Endodermal cell (in vitro differentiated cells): ENCODE data around the gene HCAR3. TPM values are rescaled to one million over a fixed set of nuclear protein-coding genes. Genes with fewer than 3 reads are reported as not detected.

Source experiments
- DNase-seq: peaks from one replicate; pipeline ENCODE4 v3.0.0-alpha.2; 2017
- H3K27ac ChIP-seq: 2 replicates; pipeline ENCODE4 v1.5.1; 2013; ENCODE audit warnings: mild to moderate bottlenecking, low read depth, low read length, moderate library complexity
- H3K27me3 ChIP-seq: 2 replicates; pipeline ENCODE4 v1.6.1; 2013; ENCODE audit warnings: mild to moderate bottlenecking, low read length, moderate library complexity; ENCODE audit not compliant: insufficient read depth, control insufficient read depth, poor library complexity, severe bottlenecking
- H3K36me3 ChIP-seq: 2 replicates; pipeline ENCODE4 v1.7.0; 2013; ENCODE audit warnings: mild to moderate bottlenecking, low read length, moderate library complexity; ENCODE audit not compliant: control insufficient read depth, insufficient read depth
- H3K4me1 ChIP-seq: one replicate; pipeline ENCODE4 v1.7.0; 2013; ENCODE audit warnings: low read length; ENCODE audit not compliant: control insufficient read depth, insufficient read depth
- H3K4me3 ChIP-seq: 2 replicates; pipeline ENCODE4 v1.5.1; 2013; ENCODE audit warnings: mild to moderate bottlenecking, low read length, moderate library complexity
- H3K9ac ChIP-seq: 2 replicates; pipeline ENCODE4 v1.6.1; 2013; ENCODE audit warnings: mild to moderate bottlenecking, low read length, moderate library complexity; ENCODE audit not compliant: poor library complexity, severe bottlenecking; ENCODE audit errors: extremely low read depth
- H3K9me3 ChIP-seq: 2 replicates; pipeline ENCODE4 v1.6.1; 2013; ENCODE audit warnings: mild to moderate bottlenecking, low read length, moderate library complexity; ENCODE audit not compliant: control insufficient read depth
- H3K27ac Mint-ChIP-seq: 2 replicates; pipeline ENCODE4 v1.8.0; 2020; ENCODE audit warnings: mixed read lengths
- H3K27me3 Mint-ChIP-seq: 2 replicates; pipeline ENCODE4 v1.8.0; 2021; ENCODE audit warnings: mild to moderate bottlenecking, mixed read lengths; ENCODE audit not compliant: insufficient read depth
- H3K36me3 Mint-ChIP-seq: 2 replicates; pipeline ENCODE4 v1.8.0; 2020; ENCODE audit warnings: low read depth, mixed read lengths
- H3K4me1 Mint-ChIP-seq: 2 replicates; pipeline ENCODE4 v1.8.0; 2020; ENCODE audit warnings: mixed read lengths
- H3K4me3 Mint-ChIP-seq: 2 replicates; pipeline ENCODE4 v1.8.0; 2020; ENCODE audit warnings: mild to moderate bottlenecking, moderate library complexity, mixed read lengths
- H3K9me3 Mint-ChIP-seq: 2 replicates; pipeline ENCODE4 v1.8.0; 2020; ENCODE audit warnings: mild to moderate bottlenecking, mixed read lengths
- WGBS, 2 experiments: methylation state at CpG; one replicate each; pipeline versions ENCODE4 v1.1.5 to v1.1.7; 2013; ENCODE audit warnings: missing lambda C conversion rate in 2 of 2, mixed read lengths in 1 of 2; ENCODE audit not compliant: insufficient coverage in 1 of 2, insufficient read length in 1 of 2; 5-methylcytosine and 5-hydroxymethylcytosine counted together
- total RNA-seq, 2 donors: library from RNA; stranded (reverse); fragmentation: NEBNext Ultra II Directional in 1 of 2; extraction: Animal tissue kit (Norgen Biotek cat#: 25700) in 1 of 2; gene quantifications; 2 replicates in 1 of 2; 3 replicates in 1 of 2; pipeline ENCODE4 v1.2.1, GENCODE V29; 2021
- TF ChIP-seq, protein P1 (sequence below): fragments of 200-600 bp; sonication (generic); conservative IDR thresholded peaks from 2 replicates; pipeline ENCODE4 v1.5.0; 2021; ENCODE audit warnings: antibody characterized with exemption, mild to moderate bottlenecking

HCAR3 gene
- total RNA-seq, 2 donors from 2014 or later = not detected

GRCh38 chr12:122730215-122731014, 13.8 kb upstream of the HCAR3 start, which contains the start of gene HCAR1:
Gene HCAR1, minus strand, starts transcription at chr12:122730844. Its CDS starts 505 bp downstream, at chr12:122730339.
- no peak within 1 kb of the TSS for H3K27ac ChIP-seq
- no peaks in the 10 kb centered on the region for H3K36me3 Mint-ChIP-seq
- WGBS, 2 experiments = 91 to 93% methylated on average over 25 to 32 of the region's 32 CpGs
- H3K36me3 ChIP-seq = no peaks in the 10 kb centered on the region
- H3K4me1 Mint-ChIP-seq = peaks cover 29% of the 10 kb centered on the region
- no peaks in the 10 kb centered on the region for H3K27me3 Mint-ChIP-seq
- H3K4me1 ChIP-seq = peaks cover 7% of the 10 kb centered on the region
- H3K4me3 Mint-ChIP-seq = no peak within 1 kb of the TSS
- H3K4me3 ChIP-seq = no peak within 1 kb of the TSS
- no peak within 1 kb of the TSS for H3K9ac ChIP-seq
- DNase-seq = peak; percentile 73
- H3K9me3 ChIP-seq = no peaks in the 10 kb centered on the region
- no peaks in the 10 kb centered on the region for H3K27me3 ChIP-seq
- H3K27ac Mint-ChIP-seq = peak within 1 kb of the TSS; percentile 17
- H3K9me3 Mint-ChIP-seq = no peaks in the 10 kb centered on the region
- TF ChIP-seq, protein P1, sequence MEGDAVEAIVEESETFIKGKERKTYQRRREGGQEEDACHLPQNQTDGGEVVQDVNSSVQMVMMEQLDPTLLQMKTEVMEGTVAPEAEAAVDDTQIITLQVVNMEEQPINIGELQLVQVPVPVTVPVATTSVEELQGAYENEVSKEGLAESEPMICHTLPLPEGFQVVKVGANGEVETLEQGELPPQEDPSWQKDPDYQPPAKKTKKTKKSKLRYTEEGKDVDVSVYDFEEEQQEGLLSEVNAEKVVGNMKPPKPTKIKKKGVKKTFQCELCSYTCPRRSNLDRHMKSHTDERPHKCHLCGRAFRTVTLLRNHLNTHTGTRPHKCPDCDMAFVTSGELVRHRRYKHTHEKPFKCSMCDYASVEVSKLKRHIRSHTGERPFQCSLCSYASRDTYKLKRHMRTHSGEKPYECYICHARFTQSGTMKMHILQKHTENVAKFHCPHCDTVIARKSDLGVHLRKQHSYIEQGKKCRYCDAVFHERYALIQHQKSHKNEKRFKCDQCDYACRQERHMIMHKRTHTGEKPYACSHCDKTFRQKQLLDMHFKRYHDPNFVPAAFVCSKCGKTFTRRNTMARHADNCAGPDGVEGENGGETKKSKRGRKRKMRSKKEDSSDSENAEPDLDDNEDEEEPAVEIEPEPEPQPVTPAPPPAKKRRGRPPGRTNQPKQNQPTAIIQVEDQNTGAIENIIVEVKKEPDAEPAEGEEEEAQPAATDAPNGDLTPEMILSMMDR = peak; percentile 45

GRCh38 chr12:122729583-122730214, 13.1 kb upstream of the HCAR3 start:
- Histone ChIP-seq H3K9ac (no peak overlapping the region), H3K4me1 (peaks cover 7% of the 10 kb centered on the region), H3K36me3 (no peaks in the 10 kb centered on the region), H3K27ac (no peak overlapping the region), H3K27me3 (no peaks in the 10 kb centered on the region), H3K4me3 (no peak overlapping the region), H3K9me3 (no peaks in the 10 kb centered on the region)
- Mint-ChIP-seq H3K9me3 (no peaks in the 10 kb centered on the region), H3K4me1 (peaks cover 29% of the 10 kb centered on the region), H3K27me3 (no peaks in the 10 kb centered on the region), H3K36me3 (no peaks in the 10 kb centered on the region), H3K4me3 (no peak overlapping the region), H3K27ac (no peak overlapping the region)
- 94 to 97% methylated on average over 27 of the region's 27 CpGs for WGBS, 2 experiments
- no peak for DNase-seq
- TF ChIP-seq, protein P1 = no peak

GRCh38 chr12:122726080-122726558, 9.5 kb upstream of the HCAR3 start:
- no peaks in the 10 kb centered on the region for H3K9me3 Mint-ChIP-seq
- H3K4me1 Mint-ChIP-seq = peaks cover 22% of the 10 kb centered on the region
- Histone ChIP-seq H3K4me3 (no peak overlapping the region), H3K36me3 (no peaks in the 10 kb centered on the region), H3K27me3 (no peaks in the 10 kb centered on the region), H3K27ac (no peak overlapping the region), H3K4me1 (peaks cover 7% of the 10 kb centered on the region), H3K9ac (peak overlapping the region; percentile 55), H3K9me3 (no peaks in the 10 kb centered on the region)
- DNase-seq = peak; percentile 80
- no peaks in the 10 kb centered on the region for H3K36me3 Mint-ChIP-seq
- TF ChIP-seq, protein P1 = no peak
- H3K27ac Mint-ChIP-seq = peak overlapping the region; percentile 94
- 39% methylated on average over 3 of the region's 5 CpGs; no CpG with 5 or more reads in 1 of the 2 experiments for WGBS, 2 experiments
- no peak overlapping the region for H3K4me3 Mint-ChIP-seq
- no peaks in the 10 kb centered on the region for H3K27me3 Mint-ChIP-seq
